Activated CD4-positive, alpha-beta T cell treated with anti-CD3 and anti-CD28 coated beads, Interleukin-2, Interleukin-6, amounts not matched to agents 100 ng/mL and 50 ng/mL, durations not matched to agents 16 hours and 8 hours (primary cell): ENCODE results near the gene SLC40A1.

Experiments
- DNase-seq: peaks from one replicate; pipeline ENCODE4 v3.0.0-alpha.2; 2020

SLC40A1 gene

DNA sequence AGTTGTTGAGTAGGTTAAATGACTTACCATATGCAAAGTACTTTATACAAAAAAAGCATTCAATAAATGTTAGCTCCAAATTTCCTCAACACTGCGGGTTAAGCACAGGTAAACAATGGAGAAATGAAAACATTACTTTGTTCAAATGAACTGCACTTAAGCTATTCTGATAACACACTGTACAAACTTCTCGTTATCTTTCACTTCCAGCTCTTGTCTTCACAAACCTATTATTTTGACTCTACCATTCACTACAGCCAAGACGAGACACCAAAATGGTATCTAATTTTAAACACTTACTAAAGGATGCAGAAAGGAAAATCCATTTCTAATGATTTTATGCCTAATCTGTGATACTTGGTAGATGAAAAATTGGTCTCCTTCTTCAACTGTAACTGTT, 43.8 kb downstream of the SLC40A1 start:
- DNase-seq, result no peak

DNA sequence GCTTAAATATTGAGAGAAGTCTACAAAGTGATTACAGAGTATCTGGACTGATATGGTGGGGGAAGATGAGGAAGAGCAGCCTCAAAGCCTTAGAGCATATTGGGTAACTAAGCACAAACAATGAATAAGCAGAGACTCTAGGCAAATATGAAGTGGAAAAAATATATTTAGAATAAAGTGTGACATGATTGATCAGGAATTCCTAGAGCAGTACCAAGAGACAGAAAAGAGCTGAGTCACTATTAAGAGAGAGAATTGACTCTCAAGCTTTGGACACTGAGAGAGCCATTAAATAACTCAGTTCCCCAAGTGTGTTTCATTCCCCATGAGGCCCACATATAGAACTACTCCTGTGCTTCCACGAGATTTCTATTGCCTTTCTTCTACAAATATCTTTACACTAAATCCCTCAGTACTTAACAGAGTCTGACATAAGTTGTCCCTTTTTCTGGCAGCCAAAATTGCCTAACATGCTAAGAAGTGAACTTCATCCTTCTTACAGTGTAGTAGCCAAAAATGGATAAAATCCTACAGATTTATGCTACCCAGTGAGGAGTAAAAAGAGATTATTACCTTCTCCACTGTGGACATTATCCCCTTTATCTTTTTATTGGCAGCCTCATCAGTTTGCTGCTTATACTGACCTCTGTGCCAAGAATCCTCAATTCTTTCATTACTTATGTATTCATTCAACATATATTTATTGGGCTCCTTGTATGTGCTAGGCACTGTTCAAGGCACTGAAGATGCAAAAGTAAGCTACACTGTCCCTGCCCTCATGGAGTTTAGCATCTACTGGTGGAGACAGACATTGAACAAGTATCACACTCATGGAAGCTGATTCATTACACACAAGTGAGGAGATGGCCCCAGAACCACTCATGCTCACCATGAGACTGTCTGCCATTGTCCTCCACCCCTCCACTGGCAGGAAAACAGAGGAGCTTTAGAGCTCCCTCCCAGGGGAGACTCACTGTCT, 45.4 kb downstream of the SLC40A1 start:
- DNase-seq, result no peak

DNA sequence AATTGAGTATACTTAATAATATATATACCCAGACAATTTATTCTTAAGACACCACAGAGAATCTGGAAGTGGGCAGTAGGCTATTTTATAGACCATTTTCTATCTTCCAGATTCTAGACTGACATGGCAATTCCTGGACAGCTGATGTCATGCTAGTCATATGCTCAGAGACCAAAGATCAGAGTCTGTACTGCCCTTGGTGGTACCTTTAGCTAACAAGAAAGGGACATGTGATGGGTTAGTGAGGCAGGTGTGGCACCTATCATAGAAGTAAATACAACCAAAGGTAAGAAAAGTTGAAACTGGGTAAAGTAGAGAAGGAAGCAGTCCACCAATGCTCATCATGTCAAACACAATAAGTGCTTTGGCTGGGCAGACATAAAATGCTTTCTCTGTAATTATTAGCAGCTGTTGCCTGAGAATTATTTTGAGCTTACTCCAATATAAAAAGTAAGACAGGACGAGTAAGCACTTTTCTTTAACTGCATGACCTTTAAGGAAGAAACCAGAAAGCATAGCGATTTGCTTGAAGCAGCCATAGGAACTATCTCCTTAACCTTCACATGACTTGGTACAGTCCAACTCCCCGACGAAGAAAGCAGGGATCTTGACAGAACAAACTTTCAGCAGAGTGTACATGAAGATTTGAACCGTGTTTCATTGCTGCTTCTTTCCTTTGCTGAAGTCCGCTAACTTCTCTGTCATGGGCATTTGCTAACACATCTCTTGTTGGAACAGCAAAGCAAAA, 47.1 kb downstream of the SLC40A1 start:
- DNase-seq, result no peak

DNA sequence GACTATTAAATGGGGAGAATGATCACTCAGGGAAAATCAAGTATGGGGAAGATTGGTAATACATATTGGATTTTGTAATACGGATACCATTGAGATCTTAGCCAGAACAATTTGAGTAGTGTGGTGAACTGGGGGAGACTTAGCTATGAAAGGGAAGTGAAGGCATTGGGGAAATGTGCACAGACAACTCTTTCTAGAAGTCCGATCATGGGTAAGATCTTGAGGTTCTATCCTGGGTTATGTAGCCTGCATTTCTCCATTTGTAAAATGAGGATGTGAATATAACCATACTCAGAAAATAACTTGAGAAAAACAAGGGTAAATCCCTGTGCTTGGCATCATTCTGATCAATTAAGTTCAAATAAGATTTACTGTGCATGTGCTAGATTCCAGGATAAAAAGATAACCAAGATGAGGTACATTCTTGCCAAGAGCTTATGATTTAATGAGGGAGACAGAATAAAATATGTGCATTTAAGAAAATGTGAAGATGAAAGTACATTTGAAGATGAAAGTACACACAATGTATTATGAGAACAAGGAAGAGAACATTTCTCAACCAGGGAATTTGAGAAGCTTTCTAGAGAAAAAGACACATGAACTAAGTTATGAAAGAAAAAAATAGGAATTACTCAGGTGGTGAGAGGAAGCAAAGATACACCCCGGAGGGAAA, 49.5 kb downstream of the SLC40A1 start:
- DNase-seq, result no peak

DNA sequence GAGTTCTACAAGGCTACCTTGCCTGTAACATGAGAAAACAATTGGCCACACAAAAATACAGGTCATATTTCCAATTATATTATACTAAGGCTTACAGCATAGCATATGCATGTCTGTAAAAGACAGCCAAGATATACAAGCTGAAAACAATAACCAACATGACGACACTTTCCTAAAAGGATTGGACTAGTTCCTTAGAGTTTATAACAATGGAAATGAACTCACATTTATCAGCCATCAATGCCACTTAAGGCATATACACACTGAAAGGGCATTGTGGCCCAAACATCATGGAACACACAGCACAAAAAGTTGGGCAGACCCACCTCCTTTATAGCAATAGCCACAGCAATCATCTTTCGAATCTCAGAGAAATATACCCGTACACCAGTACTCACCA, 52.0 kb downstream of the SLC40A1 start:
- DNase-seq, result no peak

DNA sequence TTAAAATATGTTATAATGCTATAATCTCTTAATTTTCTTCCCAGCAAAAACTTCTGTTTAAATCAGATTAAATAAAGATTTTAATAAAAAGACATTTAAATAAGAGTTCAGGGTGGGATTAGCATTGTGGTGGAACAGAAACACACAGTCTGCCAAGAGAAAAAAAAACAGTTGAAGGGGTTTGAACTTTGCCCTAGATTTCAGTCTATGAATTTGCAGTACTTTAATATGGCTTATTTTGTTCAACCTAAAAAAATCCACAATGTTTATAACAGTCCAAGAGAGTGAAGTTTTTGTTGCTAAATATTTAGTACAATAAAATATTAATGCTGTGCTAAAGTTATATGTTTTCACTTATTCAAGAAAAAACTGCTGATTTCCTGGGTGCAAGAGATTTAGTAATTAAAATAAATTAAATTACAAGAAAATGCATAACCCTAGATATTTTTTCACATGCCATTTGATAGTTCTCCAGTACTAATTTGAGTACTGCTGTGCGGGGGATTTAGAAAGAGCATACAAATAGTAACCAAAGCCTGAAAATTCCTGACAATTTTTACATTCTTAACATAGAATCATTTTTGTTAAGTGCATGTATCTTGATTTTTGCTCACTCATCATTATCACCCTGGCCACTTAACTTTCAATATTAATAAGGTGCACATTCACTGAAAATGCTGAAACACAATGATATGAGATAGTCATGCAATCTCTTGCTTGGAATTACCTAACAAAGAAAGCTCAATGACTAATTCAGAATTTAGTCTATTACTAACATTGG, 52.6 kb downstream of the SLC40A1 start:
- DNase-seq, result peak; percentile 4

DNA sequence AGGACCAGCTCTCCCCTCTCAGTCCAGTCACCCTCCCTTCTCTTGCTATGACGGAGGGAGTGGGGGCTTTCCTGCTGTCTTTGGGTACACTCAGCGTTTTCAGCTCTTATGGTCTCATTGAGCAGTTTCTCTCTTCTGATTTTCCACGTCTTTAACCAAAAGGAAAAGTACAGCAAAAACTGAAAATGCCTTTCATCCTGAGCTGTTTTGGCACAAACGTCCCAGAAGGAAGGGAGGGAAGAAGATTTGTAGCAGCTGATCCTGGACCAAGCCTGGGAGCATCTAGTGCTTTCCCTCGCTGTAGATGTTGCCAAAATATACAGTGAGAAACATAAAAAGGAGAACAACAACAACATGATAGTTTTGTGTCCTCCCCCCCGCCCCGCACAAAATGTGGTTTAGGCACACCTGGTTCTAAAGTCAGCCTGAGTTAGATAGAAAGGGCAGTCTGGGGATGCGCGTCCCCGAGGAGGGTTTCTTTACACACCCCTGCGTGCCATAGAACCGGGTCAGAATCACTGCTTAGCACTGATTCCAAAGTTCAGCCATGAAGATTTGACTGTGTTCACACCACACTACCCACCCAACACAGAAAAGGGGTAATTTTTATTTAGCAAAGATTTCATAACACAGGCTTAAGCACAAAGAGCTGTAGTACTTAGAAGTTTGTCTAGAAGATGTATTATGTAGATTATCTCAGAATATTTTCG, 53.4 kb downstream of the SLC40A1 start:
- no peak for DNase-seq

DNA sequence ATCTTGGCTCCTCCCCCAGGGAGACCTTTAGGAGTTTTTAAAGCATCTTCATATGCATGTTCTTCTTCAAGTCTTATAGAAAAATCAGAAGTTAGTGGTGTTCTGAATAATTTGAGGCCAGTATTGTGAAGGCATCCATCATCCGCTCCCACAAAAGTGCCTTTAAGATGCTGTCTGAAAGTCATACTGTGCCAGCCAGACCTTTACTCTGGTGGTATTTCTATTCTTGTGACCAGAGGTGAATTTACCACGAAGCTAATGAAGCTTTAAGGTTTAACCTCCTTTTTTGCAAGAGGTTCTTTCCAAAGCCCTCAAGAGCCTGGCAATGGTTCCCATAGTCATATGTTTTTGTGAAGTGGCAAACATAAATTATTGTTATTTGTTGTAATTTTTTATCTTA, 54.3 kb downstream of the SLC40A1 start:
- no peak for DNase-seq

DNA sequence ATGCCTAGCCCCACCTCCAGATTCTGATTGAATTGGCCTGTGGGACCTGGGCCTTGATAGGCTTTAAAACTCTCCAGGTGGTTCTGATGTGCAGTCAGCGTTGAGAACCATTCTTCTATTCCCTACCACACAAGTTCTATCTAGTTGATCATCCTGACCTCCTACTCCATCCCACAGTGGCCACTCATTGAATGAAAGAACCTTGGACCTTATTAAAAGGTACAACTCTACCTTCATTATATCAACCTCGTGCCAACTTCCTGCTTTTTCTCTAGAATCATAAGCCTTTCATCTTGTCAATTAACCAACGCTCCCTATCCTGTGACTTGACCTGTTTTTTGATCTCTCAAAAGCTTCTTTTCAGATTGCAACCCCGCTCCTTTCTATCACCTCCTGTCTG, 55.8 kb downstream of the SLC40A1 start:
- no peak for DNase-seq

DNA sequence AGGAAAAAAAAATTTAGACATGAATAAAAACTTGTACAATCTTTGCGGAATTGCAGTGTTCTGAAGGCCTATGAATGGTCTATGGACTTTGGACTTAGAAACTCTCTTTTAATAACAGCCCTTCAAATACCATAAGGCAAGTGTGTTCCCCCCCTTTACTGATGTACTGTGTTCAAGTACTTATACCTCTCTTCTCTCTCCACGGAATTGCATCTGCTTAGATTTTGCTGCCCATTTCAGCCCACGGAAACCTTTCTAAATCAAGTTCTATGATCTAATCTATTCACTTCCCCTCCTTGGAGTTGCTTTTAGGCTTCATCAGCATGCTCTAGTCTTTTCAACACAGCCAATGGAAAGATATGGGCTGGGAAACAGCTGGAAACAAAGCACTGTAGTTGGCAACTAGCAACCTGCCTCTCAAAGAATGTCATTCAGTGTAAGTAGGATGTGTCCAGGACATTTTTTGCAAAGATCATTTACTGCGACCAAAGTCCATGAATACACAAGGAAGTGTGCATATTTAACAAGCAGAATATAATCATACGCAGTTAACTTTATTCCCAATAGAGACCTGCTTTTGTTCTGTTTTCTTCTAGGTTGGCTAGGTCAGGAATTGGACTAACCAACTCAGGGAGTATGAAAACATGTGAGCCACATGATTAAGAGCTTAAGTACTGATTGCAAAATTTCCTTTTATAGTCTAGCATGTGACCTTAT, 58.0 kb downstream of the SLC40A1 start:
- DNase-seq, result no peak

DNA sequence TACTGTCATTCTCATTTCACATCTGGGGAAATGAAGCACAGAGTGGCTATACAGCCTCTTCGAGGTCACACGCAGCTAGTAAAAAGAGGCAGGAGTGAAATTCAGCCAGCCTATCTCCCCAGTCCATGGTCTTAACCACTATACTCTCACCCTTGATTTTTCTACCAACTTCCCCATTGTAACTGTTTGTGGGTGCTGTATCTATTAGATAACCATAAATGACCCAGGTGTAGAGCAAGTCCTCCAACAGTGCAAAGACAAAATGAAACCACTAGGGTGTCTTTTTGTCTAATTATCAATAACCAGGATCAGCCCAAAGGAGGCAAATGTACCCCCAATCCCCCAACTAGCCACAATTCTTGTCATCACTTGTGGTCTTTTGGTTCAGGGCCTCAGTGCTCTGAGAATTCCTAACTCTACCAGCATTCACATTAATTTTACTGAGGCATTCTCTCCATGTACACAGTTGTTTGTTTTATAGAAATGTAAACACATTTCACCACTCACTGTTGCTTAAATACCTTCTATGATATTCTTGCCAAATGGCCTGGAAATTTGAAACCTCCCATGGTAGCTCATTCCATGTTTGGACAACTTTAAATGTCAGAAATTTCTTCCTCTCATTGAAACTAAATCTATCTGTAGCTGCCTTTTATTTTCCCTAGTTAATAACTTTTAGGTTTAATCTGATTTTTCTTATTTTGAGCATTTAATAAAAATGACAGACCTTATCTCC, 58.7 kb downstream of the SLC40A1 start:
- no peak for DNase-seq

DNA sequence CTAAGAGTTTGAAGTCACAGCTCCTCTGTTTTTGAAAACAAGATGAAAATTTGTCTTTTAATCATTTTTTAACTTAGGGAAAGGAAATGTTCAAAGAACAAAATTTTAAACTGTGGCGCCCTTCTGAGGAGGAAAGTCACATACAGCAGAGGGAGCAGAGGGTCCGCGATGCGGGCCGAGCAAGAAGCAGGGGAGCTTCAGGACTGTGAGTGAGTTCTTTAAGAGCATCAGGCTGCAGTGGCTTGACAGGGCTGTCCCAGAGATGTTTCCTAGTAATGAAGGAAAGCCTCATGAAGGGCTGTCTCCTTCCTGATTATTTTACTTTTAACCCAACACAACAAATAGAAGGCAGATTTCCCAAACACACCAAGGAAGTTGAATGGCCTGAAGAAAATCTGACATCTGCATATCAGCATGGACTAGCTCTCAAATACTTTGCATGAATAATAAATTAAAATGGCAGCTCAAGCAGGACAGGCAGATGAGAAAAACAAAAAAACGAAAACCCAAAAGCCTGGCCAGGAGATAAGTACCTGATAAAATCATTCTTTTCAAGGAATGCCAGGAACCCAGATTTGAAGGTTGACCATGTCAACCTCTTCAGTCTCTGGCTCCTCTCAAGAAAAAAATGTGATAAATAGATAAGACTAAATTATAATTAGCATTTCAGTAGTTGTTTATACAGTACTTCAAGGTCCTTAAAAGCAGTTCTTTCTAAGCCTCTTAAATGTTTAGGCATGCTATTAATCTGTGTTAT, 60.8 kb downstream of the SLC40A1 start:
- no peak for DNase-seq

DNA sequence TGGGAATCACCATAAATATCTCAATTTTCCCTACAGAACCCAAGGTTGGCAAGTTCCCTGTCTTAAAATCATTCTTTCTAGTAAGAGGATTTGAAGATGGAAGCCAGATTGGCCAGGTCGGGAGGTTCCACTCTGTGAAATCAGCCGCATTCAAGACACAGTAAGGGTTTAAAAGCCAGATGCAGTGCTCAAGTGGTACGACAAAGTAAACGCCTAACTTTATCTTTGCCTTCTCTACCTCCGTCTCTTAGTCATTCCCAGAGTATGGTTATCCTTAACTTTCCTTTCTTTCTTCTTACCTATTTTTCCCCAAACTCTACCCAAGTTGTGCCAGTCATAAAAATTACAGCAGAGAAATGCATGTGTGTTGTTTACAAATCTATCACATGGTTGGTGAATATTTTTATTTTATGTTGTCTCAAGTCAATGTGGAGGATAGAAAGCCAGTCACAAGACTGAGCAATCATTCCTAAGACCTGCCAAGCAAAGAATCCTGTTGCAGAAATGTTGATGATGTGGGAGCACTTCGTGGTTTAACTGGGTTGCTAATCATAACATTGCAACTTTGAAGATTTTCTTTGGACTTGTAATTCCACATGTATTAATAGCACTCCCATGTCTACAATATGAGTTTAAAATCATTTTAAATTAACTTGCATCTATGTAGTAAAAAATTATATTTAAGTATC, 62.6 kb downstream of the SLC40A1 start:
- no peak for DNase-seq

DNA sequence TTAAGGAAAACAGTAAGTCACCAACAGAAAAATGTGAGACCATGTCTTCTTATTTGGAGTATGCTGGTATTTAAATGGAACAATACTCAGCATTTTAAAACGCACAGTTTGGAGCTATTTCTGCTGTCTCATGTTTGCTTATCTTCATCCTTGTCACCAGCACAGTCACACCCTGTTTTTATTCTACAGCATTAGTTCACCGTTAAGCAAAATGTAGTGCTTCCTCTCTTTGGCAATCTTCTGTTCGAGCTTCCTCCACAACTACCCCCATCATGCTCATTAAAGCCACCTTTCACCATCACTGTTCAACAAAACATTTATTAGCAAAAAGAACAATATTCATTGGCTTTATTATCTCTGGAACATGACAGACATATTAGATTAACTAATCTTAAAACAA, 64.0 kb downstream of the SLC40A1 start:
- no peak for DNase-seq

DNA sequence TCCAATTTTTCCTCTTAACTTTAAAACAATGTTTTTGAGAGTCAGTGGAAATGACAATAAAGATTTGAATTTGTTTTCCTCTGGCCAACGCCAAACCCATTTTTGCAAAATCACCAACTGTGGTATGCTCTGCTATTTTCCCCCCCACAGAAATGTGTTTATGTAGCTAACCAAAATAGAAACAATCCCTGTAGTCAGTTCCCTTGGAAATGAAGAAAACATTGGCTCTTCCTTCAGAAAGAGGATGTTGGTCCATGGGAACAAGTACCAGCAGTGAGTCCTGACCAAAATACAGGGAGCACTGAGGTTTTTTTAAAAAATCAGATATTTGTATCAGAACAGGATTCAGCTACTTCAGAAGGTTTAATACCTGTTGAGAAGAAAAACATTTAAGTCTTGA, 65.3 kb downstream of the SLC40A1 start:
- DNase-seq, result no peak

DNA sequence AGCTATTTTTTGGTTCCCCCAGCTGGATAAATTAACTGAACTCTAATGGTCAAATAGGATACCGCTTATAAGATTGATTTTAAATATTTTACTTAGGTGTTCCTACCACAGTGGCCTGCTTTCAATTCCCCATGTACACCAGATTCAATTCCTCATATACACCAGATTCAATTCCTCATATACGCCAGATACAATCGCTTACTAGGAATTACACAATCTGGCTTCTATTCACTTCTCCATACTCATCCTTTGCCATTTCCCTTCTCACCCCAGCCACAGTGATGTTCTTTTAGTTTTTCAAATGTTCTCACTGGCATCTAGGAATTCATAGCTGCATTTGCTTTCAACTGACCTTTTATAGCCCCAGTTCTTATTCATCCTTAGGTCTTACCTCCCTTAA, 66.5 kb downstream of the SLC40A1 start:
- DNase-seq, result no peak

DNA sequence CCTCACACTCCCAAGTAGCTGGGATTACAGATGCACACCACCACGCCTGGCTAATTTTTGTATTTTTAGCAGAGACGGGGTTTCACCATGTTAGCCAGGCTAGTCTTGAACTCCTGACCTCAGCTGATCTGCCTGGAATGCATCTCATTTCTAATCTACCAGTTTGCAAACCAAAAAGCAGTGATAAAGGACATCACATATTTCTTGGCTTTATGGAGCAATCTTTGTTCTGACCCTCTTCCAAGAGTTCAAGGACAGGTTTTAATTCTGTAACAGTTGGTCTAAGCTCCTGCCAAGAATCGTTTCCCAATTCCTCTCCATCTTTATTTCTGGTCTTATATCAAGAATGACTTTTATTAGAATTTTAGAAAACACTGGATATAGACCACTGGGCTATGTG, 67.7 kb downstream of the SLC40A1 start:
- DNase-seq, result no peak

DNA sequence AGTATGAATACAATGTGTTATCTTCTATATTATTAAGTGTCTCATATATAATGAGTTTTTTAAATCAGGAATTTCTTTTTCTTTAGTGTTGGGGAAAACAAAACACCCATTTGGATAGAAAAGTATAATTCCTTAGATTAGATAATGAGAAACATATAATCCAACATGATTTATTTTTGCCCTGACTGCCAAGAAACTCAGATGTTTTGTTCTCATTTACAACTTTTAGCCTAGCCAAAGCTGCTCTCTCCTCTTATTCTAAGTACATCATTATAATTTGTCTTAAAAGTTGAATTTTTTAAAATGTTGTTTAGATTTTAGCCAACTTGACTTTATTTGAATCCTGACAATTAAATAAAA, 68.6 kb downstream of the SLC40A1 start:
- no peak for DNase-seq

DNA sequence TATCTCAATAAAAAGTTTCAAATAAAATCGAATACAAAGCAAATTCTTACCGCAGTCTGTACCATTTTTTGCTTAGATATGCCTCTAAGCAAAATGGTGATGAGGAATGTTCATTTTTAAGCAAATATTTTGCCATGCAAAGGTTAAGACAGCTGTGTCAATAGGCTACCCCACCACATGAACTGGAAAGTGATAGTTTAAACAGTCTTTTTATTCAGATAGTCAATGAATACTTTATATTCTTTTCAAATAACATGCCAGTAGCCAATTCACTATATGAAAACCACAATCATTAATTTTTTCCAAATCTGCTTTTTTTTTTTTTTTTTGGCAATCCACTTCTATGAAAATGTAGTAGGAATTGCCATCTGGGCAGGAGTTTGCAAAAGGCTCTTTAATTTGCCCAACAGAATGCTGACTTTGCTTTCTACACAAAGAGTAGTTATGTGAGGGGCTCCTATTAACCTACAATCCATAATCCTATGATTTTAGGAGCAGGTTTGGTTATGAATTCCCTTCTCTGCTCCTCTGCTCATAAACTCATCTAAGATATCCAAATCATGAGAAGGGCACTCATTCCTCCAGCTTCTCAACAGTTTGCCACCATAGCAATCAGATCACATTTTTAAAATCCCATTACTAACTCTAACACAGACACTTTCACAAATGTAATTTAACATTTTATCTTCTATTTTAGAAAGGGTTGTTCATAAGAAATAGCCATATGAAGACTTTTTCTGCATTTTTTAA, 69.2 kb downstream of the SLC40A1 start:
- DNase-seq, result no peak
